HG03280 (cell line): ENCODE data around the gene GLDN.
"Not testable (repeated sequence)": the region's sequence is repeated elsewhere in the genome, so short reads cannot be mapped to it uniquely, and the experiment has no call there.

Experiments
- ATAC-seq: cut with Tn5 transposase; IDR thresholded peaks from one replicate; pipeline ENCODE4 v1.9.1; 2021; ENCODE audit warnings: mild to moderate bottlenecking, moderate library complexity; ENCODE audit not compliant: unreplicated experiment

Gene GLDN

DNA sequence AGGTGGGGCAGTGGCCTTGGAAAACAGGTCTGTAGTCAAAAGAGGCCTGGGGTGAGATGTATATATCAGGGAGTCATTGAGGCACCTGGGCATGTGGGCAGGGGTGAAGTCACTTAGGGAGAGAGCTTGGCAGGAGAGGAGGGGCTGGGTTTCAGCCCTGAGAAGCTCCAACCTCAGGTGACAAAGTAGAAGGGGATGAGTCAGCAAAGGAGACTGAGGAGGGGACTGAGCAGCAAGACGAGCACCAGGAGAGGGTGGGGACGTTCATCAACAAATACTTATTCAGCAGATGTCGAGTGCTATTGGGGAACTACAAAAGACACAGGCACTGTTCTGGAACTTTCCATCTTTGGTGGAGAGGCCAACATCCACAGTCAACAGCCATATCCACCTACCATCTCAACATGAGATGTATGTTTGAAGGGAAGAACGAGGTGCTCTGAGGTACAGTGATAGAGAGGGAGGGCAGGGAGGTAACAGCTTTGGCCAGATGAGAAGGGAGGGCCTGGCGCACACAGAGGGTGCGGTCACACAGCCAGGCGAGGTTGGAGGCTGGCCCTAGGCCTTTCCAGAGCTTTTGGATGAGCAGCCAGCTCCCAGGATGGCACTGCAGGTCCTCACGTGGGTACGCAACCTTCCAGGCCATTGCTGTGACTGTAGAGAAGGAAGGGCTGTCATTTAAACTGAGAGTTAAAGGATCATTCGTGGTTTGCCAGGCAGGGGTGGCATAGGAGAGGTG is 45.7 kb downstream of the GLDN start:
- ATAC-seq, result no peak

DNA sequence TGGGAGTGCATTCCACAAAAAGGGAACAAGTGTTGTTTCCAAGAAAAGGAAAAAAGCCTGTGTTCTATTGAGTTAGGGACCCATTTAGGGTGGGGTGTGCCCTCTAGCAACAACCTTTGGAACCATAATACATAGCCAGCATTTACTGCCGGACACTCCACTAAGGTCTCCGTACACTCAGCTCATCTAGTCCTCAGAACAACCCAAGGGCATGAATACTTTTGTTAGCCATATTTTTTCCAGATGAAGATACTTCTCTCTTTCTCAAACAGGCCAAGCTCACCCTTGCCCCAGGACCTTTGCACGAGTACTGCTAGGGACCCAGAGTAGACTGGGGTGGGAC is 46.2 kb downstream of the GLDN start:
- ATAC-seq, result no peak

DNA sequence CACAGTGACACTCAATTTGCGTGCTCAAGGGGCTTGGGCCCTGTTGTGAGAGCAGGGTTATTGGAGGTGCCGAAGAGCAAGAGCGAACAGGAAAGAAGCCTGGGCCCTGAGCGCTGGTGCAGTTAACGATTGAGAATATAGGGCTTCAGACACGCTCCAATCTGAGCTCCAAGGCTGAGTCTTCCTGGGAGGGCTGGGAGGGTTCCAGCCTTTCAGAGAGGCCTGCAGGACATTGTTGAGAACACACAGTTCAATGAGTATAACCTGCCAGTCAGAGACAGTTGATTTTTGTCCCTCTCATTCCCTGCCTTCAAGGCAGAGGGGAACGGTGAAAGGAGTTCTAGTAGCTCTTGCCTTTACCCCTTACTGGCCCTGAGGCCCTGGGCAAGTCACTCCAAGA is 47.3 kb downstream of the GLDN start:
- ATAC-seq, result no peak

DNA sequence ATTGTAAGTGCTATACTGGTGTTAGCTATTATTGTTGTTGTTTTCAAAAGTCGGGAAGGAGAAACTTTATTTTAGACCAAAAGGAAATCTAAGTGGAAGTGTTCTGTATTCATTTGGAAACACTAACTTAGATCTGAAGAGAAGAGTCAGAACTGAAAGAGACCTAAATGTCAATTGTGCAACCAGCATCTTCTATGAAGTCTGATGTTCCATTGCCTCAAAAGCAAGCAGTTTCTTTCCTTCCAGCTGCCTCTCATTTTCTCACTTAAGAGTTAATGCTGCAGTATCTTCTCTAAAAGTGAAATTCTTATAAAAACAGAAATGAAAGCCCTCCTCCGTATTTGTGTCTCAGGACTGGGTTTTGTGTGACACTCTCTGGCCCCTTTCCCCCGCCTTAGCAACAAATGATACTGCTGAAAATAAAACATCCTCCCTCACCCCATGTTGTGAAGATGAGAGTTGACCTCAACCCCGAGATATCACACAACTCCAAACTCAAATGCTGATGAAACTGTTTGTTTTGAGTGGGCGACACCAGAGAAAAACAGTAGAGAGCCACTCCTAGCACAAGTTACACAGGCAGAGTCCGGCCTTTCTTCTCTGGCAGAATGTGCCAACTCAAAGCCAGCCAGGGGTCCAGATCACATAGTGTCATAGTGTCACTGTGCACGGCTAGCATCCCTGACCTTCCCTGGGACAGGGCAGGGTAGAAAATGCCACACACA is 48.9 kb downstream of the GLDN start:
- no peak for ATAC-seq

DNA sequence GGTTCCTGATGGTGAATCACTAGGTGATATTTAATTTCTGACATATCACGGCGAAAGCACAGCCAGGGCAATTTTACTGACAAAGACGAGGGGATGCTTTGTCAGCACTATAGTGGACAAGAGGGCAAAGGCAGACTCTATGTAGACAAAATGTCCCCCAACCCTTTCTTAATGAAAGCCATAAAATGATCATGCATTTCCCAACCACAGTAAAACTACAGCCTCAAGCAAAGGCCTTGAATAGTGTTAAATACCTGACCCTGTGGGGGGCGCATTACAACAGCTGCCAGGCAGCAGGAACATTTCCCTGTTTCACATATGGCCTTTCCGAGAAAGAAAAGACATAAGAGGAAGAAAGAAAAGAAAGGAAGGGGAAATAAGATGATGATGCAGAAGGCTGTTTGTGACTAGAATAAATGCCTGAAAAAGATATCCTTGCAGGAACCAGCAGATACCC is 49.5 kb downstream of the GLDN start:
- no peak for ATAC-seq

DNA sequence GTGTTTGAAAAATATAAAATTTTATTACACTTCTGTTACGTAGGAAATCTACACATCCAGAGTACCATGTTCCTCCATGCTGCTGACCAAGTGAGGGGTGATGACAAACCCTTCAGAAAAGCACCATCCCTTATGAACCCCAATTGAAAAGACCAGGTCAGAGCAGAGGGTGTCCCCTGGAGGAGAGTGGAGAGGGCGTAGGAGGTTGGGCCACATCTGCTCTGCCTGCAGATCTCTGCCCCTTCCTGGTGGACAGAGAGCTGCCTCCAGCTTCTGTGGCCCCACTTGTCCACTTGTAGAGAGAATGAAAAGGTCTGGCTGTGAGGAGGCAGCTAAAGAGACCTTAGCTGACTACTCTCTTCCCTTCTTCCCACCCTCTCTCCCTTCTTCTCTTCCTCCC is 55.5 kb downstream of the GLDN start:
- no peak for ATAC-seq

DNA sequence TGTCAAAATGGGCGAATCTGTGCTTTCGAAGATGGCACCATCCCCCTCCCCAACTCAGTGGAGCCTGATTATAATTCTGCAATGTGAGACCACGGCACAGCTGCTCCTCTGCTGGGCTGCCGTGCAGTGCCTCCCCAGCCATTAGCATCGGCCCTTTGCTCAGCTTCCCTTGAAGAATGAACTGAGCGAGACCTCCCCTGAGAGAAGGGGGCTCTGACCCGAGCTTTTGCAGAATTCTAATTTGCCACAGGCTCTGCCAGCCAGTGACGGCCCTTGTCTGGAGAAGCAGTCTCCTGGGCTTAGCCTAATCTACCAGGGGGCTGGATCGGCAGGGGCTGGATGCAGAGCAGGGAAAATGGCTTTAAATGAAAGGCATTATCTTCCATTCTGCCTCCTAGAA is 57.2 kb downstream of the GLDN start:
- ATAC-seq, result no peak

DNA sequence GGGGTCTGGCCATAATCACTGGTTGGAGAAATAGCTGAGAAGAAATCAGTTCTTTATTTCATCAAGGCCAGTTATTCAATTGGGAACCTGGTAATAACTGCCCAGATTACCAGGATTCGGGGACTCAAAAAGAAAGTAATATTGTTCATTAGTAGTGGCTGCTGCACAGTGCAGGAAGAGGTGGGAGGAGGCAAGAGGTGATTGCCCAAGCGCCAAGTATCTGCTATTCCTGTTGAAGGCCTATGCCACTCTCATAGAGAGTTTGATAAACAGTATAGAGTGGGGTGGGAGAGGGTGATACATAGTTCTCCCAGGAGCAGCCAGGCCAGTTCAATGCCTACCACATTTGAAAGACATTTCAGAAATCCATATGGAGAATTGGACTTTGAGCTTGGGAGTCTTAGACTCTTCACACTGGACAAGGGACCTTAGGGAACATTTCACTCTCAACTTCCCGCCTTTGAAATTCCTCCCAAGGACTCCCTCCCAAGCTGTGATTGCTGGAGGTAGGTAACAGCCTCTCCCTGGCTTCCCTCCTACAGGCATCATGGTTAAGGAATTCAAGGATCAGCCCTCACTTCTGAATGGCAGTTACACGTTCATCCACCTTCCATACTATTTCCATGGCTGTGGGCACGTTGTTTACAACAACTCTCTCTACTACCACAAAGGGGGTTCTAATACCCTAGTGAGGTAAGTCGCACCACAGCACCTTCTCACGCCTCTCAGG is 59.8 kb downstream of the GLDN start:
- ATAC-seq, result no peak

DNA sequence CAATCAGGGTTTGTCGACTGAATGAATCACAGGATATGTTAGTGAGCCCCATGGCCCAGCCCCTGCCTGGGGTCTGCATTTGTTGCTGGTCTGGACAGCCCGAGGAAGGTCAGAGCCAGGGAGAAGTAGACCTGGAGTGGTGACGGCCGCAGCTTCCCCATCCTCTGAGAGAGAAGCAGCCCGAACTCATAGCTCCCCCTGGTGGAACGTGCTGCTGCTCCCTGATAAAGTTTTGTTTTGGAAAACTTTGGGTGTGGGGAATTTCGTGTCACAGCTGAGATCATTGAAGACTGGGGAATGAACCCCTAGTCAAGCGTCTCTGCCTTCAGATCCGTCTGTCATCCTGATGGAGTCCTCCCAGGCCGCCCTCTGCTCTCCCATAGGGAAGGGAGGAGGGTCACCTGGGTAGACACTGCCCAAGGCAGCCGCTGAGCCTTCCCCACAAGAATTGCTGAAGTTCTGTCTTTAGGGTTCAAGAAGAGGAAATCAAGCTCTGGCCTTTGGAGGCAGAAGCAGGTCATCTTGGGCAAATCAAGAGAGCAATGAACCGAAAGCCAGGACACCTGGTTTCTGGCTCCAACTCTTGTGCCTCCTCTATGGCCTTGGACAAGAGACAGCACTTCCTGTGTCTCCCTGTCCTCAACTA is 60.5 kb downstream of the GLDN start:
- ATAC-seq, result no peak

DNA sequence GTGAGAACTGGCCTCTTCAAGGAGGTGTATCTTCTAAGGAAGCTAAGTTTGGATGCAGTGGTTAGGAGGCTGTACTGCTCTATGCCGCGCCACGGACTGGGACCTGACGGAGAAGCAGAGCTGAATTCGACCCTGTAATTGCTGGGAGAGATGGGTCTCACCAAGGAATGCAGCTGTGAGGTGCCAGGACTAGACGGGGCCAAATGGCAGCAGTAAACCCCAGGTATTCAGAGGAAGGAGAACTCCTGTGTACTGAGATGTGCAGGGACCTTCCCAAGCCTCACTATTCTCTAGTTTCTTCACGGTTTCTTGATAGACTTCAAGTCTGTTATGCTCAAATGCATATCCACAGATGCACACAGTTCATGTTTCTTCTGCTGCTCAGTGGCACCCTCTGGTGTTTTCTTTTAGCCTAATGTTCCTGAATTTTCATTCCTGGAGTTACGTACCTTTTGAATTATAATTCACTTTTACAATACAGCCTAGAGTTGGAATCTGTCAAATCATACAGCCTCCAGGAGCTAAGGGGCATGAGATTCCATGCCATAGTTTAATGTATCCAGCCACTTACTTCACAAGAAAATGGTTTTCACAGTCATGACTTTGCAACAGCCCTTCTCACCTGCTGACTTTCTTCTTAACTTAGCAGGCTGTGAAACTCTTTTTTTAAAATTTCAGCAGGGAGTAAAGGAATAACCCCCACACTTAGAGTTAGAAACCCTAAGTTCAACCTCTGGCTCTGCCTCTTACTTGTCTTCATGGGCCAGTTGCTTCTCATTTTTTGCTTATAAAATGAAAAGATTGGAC is 61.8 kb downstream of the GLDN start:
- no peak for ATAC-seq

DNA sequence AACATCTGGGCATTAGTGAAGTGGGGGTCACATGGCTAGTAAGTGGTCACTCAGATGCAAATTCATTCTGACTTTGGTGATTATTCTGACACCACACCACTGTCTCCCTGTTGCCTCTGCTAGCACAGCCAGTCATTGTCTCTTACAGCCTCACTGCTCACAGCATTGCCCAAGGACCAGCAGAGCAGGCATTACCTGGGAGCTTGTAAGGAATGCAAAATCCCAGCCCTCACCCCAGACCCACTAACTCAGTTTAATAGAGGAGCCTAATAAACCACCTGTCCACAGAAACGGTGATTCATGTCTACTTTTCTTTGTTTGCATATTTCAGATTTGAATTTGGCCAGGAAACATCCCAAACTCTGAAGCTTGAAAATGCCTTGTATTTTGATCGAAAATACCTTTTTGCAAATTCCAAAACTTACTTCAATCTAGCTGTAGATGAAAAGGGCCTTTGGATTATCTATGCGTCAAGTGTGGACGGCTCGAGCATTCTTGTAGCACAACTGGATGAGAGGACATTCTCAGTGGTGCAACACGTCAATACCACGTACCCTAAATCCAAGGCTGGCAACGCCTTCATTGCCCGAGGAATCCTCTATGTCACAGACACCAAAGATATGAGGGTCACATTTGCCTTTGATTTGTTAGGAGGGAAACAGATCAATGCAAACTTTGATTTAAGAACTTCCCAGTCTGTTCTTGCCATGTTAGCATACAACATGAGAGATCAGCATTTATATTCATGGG is 62.7 kb downstream of the GLDN start:
- no peak for ATAC-seq

DNA sequence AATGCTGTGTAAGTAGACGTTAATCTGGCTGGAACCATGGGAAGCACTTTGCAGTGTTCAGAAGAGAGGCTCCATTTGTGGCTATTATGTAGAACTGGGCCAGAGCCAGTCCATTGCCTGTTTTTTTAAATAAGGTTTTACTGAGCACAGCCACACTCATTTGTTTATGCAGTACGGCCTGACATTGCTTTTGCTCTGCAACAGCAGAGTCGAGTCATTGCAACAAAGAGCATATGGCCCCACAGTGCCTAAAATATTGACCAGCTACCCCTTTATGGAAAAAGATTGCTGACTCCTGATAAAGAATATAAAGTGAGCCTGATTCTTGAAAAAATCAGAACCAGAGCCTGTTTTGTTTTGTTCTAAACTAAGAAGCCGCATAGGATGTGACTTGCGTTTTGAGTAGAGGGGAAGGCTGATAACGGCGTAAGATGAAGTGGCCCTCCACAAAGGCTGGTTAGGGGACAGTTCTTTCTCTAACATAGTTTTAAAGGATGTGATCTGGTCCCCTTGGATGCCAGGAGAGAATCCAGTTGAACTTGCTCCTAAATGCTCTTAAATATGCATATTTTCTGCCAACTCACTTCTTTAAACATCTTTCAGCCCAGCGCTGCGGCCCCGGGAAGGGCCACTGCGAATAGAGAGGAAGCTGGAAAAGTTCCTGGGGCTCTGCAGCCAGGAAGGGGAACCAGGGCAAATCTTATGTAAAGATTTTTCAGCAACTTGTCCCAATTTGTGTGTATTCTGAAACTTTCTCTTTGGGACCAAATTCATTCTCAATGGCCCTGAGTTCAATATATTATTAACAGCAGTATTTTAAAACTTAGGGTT is 64.5 kb downstream of the GLDN start:
- ATAC-seq, result no peak

DNA sequence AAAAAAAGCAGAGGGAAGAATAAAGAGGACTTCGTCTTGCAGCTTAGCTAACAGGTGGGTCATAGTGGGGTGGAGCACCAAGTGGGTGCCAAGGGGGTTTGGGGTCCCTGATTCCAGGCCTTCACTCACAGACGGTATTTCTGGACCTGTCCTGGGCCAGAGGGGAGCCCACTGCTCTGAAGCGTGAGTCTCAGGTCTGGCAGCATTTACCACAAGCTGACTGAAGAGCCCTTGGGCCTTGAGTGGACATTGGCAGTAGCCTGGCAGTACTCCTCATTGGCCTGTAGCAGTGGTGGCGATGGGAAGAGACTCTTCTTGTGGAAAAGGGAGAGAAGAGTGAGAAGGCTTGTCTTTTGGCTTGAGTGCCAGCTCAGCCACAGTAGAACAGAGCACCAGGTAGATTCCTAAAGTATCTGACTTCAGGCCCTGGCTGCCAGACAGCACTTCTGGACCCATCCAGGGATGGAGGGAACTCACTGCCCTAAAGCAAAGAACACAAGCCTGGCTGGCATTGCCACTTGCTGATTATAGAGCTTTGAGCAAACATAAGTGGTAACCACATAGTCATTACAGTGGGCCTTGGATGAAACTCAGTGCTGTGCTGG is 72.9 kb downstream of the GLDN start:
- ATAC-seq, result no peak

DNA sequence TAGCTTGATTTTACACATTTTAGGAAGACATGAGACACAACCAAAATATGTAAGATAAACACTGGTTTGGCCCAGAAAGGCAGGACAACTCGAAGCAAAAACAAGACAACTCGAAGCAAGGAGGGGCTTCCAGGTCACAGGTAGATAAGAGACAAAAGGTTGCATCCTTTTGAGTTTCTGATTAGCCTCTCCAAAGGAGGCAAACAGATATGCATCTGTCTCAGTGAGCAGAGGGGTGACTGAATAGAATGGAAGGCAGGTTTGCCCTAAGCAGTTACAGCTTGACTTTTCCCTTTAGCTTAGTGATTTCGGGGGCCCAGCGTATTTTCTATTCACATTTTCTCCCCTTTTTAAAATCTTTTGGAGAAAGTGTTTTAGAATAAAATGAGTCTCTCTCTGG is 74.7 kb downstream of the GLDN start:
- ATAC-seq, result no peak

DNA sequence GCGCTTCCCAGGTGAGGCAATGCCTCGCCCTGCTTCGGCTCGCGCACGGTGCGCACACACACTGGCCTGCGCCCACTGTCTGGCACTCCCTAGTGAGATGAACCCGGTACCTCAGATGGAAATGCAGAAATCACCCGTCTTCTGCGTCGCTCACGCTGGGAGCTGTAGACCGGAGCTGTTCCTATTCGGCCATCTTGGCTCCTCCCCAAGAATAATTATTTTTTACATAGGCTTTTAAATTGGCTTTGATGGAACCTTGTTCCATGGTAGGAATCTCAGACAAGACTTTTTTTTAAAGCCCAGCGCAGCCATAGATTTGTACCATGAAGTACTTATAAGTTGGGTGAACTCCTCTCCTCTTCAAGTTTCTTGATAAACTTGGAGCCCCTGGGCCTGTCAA is 81.6 kb downstream of the GLDN start:
- ATAC-seq, result not testable (repeated sequence)

DNA sequence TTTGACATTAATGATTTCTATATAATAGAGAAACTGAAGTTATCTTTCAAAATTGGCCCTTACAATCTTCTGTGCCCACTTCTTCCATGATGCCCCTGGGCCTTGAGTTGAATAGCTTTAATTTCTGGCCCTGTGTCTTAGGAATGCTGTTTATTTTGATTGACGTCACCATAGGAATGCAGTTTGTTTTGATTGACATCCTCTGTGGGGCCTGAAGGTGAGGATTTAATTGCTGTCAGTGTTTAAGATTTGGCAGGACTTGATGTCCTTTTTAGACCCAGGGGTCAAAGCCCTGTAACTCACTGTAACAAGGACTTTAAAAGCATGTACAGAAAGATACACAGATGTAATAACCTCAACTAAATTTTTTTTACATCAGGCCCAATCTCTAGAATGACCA is 83.3 kb downstream of the GLDN start:
- ATAC-seq, result no peak

DNA sequence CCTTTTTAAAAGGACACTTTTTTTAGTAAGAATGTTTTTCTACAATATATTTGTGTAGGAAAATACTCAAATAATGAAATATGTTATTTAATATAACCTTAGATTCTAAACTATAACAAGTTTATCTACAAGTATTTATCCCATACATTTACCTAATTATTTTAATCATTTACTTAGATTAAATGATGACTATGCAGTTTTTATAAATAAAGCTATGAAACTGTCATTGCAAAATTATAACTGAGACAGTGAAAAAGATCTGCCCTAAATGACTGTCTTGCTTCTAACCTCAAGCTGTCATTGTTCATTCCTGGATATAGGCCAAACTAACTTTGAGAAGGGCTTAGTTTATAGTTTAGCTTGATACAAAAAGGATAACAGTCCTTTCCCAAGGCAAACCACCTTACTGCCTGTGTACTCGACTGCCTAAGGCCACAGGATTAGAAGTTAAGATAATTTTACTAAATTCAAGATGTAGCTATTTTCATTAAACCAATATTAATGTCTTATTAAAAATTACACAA is 84.1 kb downstream of the GLDN start:
- no peak for ATAC-seq

DNA sequence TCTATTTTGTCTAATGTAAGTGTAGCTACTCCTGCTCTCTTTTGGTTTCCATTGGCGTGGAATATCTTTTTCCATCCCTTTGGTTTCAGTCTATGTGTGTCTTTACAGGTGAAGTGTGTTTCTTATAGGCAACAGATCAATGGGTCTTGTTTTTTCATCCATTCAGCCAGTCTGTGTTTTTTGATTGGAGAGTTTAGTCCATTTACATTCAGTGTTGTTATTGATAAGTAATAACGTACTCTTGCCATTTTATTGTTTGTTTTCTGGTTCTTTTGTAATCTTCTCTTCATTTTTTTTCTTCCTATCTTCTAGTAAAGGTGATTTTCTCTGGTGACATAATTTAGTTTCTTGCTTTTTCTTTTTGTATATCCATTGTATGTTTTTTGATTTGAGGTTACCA is 97.1 kb downstream of the GLDN start:
- no peak for ATAC-seq
